ENCODE measurements around the gene F8.

Gene F8

GRCh38 chrX:155022585-155022984 is at the start of gene F8:
Gene F8 (minus strand): TSS chrX:155022723. CDS start chrX:155022552, 171 bp downstream.
- no peak for DNase-seq (ENCODE audit: low spot score)

DNA sequence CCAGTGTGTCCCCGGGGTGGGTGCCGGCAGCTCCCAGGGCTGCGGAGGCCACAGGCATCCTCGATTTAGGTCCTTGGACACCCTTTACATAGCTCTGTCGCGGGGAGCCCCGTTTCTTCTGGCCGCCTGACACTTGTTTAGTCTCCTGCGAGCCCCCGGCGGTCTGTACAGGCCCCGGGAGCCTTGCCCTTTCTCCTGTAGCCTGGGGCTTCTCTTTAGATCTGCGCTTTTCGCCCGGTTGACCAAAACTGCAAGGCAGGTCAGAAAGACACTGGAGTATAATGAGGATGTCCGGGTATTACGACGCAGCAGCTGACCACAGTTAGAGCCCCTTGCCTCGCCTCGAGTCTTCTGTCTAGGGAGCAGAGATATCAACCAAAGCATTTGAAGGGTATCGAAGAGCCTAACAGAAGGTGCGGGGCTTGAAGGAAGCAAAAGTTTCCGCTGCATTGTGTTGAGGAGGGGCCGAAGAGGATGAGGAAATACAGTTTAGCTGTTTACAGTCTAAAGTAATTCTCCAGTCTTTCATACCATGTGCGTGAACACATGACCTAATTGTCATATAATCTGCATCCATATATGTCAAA is 49.3 kb upstream of the F8 start:
- DNase-seq (ENCODE audit: low spot score), result no peak

DNA sequence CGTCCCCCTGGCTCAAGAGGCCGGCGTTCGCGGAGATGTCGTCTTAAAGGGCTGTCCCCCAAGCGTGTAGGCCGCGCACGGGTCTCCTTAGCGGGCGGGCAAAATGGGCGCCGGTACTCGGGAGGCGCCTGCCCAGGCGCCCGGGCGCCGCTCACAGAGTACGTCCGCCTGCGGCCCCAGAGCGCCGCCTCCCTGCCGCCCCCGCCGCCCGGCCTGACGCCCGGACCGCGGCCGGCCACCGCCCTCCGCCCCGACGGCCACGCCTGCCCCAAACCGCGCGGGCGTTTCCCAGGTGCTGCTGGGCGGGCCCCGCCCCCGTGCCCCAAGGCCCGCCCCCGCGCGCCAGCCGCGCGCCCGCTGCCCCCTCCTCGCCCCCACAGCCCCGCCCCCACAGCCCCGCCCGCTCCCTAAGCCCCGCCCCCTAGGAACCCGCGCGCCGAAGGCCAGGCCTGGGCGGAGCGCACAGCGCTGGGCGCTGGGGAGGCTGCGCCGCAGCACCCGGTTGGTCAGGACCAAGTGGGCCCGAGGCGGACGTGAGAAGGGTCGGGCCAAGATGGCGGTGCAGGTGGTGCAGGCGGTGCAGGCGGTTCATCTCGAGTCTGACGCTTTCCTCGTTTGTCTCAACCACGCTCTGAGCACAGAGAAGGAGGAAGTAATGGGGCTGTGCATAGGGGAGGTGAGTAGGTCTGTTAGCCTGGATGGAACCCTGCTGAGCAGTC is 48.6 kb upstream of the F8 start, which contains the start of the genes BRCC3, CMC4 and MTCP1:
Gene BRCC3, plus strand, starts transcription at position 534 of the 719 bp plus-strand sequence. Its CDS starts 20 bp downstream, at position 554.
Gene CMC4, minus strand, starts transcription at position 162 of the 719 bp plus-strand sequence. CDS start 7,113 bp downstream, outside the sequence.
Gene MTCP1, minus strand, starts transcription at position 162 of the 719 bp plus-strand sequence. CDS start 5,126 bp downstream, outside the sequence.
- peak; percentile 79 for DNase-seq (ENCODE audit: low spot score)

DNA sequence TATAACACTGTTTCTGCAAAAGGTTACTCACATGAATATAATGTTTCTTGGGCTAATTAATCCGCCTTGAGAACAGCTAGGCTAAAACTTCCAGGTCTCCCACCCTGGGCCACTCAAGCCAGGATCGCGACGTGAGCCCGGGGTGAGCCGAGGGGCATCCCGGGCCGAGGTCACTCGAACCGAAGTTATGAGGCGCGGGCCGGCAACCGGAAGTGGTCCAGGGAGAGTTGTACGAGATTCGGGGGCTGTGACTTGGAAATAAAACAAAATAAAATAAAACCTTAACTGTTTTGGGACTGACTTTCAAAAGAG is 48.1 kb upstream of the F8 start:
- no peak for DNase-seq (ENCODE audit: low spot score)

DNA sequence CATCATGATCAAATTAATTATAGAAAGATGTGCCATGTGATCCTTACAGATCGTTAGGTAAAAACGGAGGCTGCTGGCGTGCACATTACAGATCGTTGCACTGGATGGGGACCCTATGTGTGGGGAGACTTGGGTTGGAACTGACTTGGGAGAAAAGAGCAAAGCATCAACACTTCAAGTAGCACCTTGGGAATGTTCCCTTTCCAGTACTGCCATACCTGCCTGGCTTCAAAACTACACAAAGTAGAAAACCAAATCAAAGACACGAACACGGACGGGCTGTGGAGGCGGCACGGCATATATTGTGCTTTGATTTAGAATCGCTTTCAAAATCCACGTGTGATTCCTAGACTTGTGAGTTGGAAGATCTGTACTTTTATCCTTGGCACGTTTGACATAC is 47.5 kb upstream of the F8 start:
- DNase-seq (ENCODE audit: low spot score), result no peak

GRCh38 chrX:155069414-155069813 is 46.9 kb upstream of the F8 start:
- DNase-seq (ENCODE audit: low spot score), result no peak

DNA sequence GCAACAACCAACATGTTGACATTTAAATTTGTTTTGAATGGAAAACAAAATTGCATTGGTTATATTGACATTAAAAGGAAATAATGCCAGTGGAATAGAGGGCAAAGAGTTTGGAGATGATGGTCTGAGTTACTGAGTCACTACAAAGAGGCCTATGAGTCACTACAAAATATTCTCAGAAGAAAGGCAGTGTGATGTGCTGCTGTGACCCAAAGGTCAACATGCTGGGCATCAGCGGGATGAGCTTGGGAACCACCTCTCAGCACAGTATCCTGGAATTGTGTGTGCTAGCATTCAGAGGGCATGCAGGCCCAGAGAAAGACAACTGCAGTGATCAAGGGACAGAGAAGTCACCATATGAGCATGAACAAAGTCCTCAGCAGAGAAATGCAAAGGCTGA is 45.6 kb upstream of the F8 start:
- DNase-seq (ENCODE audit: low spot score), result no peak

- no peak for DNase-seq (ENCODE audit: low spot score)
Observed at GRCh38 chrX:155065035-155065734, 42.7 kb upstream of the F8 start.

DNA sequence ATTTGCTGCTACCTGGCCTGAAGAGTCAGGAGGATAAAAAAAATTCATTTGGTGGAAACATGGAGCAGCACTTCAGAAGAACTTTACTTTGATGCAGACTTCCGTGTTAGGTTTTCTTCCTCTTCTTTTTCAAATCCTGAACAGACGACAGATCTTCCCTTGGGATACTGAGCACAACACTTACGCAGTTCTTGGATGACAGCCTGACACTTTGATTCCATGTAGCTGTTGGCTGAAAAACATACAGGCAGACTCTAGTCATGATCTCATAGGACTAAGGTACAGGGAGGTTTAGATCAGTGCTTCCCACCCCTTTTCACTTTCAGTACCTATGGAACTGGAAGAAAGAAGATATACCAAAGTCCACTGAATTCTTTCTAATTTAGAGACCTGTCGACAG is 39.2 kb upstream of the F8 start:
- no peak for DNase-seq (ENCODE audit: low spot score)

- peak; percentile 67 for DNase-seq (ENCODE audit: low spot score)
Observed at GRCh38 chrX:155056877-155057792, 34.6 kb upstream of the F8 start.

GRCh38 chrX:155056471-155056870 is 33.9 kb upstream of the F8 start:
- DNase-seq (ENCODE audit: low spot score), result no peak

GRCh38 chrX:155055494-155055893 is 33.0 kb upstream of the F8 start:
- DNase-seq (ENCODE audit: low spot score), result no peak

DNA sequence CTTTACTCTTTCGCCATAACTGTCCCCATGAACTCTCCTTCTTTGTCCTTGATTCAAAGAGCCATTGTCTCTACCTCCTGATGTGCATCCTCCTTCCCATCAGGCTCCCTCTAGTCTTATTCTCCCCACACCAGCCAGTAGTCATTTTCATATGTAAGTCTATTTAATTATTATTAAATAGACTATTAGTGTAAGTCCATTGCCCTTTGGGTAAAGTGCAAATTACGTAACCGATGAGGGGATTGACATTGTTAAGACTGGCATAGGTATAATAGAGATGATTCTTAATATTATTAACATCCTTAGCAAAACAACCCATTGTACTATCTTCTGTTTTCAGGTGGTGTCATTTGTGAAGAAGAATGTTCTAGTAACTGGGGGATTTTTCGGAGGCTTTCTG is 31.7 kb upstream of the F8 start:
- DNase-seq (ENCODE audit: low spot score), result peak; percentile 16

DNA sequence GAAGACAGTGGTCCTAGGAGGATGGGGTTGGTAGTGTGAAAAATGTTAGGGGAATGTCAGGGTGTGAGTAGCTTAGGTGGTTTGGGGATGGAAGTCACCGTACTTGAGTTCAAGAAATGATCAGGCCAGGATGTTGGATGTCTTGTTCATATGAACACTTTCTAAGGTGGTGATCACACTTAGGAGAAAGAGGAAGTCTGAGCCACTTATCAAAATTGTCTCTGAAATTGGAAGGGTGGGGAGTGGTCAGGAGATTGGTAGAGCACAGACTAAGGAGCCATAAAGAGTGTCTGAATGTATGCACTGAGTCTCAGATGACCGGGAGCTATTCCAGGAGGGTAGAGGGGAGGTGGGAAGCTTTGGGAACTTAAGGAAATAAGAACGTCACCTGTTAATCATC is 31.1 kb upstream of the F8 start:
- DNase-seq (ENCODE audit: low spot score), result no peak

GRCh38 chrX:155052738-155053498 is 30.4 kb upstream of the F8 start:
- no peak for DNase-seq (ENCODE audit: low spot score)

DNA sequence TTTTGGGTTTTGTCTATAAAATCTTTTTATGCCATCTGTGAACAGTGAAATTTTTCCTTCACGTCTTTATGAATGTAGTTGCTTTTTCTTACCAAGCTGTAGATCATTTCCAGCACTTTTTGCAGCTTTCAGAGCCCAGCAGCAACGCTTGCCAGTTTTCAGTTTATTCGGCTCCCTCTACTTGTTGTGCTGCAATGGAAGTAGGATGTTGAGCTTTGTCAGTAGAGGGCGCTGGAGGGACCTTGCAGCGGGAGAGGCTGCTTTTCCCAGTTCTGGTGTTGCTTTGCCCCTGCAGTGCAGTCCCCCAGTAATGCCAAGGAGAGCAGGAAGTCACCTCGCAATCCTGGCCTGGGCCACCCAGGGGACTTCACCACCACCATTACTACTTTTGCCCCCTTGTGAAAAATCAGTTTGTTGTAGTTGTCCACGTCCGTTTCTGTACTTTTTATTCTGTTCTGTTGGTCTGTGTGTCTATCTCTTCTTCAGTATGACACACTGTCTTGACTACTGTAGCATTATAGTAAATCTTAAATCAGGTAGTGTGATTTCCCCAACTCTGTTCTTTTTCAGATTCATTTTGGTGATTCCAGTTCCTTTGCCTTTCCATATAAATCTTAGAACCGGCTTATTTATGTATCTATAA is 26.6 kb upstream of the F8 start:
- peak; percentile 59 for DNase-seq (ENCODE audit: low spot score)

- no peak for DNase-seq (ENCODE audit: low spot score)
Observed at GRCh38 chrX:155046811-155047528, 24.4 kb upstream of the F8 start.

DNA sequence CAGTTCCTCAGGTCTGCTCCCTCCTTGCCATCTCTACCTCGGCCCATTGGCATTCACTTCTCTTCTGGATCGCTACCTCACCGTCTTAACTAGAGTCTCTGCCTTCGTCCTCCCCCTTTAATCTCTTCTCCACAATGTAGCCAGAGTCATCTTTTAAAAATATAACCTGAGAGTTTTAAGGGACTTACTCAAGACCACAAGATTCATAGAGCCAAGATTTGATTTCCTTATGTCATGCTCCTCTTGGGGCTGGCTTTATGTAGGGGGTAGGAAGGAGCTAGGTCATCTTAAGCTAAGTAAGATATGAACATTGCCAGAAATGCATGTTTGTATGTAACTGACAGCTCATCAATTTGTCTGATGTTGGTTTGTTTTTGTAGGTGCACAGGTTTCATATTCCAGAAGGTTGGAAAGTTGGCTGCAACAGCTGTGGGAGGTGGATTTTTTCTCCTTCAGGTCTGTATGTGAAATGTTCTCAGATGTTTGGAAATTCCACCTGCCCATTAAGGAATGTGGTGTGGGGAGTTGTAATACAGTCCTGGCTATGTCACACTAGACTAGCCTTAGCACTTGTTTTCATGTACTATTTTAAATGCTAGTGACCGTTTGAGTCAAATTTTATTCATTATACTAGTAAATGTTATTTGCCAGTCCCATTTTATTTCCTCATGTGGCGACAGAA is 23.7 kb upstream of the F8 start:
- no peak for DNase-seq (ENCODE audit: low spot score)

DNA sequence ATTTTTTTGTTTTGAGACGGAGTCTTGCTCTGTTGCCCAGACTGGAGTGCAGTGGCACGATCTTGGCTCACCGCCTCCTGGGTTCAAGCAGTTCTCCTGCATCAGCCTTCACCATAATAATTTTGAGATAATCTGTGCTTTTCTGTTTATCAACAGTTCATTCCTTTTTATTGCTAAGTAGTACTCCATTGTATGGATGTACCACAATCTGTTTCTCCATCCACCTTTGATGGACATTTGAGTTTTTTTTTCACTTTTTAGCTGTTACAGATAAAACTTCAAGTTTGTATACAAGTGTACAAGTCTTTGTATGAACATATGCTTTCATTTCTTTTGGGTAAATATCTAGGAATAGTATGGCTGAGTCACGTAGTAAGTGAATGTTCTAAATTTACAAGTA is 13.2 kb upstream of the F8 start:
- DNase-seq (ENCODE audit: low spot score), result no peak

DNA sequence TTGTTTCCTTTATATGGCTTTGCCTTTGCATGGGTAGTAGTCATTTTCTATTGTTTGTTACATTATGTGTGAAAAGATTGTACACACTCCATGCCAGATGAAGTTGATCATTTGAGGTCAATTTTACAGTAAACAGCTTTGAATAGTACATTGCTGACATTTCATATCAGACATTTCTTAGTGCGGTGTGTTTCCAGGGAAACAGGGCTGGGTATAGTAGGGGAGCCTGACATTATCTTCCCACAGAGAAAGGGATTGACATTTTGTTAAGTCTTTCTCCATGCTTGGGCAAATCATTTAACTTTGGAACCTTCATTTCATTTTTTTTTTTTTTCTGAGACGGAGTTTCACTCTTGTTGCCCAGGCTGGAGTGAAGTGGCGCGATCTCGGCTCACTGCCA is 9.1 kb upstream of the F8 start:
- DNase-seq (ENCODE audit: low spot score), result no peak

Data from globus pallidus (tissue), 1 donor.